GM21576 (cell line): ENCODE results near the gene KSR2.

ENCODE experiments used
- ATAC-seq: cut with Tn5 transposase; IDR thresholded peaks from one replicate; pipeline ENCODE4 v1.9.1; 2021; ENCODE audit warnings: mild to moderate bottlenecking, moderate library complexity; ENCODE audit not compliant: unreplicated experiment

KSR2 gene

DNA sequence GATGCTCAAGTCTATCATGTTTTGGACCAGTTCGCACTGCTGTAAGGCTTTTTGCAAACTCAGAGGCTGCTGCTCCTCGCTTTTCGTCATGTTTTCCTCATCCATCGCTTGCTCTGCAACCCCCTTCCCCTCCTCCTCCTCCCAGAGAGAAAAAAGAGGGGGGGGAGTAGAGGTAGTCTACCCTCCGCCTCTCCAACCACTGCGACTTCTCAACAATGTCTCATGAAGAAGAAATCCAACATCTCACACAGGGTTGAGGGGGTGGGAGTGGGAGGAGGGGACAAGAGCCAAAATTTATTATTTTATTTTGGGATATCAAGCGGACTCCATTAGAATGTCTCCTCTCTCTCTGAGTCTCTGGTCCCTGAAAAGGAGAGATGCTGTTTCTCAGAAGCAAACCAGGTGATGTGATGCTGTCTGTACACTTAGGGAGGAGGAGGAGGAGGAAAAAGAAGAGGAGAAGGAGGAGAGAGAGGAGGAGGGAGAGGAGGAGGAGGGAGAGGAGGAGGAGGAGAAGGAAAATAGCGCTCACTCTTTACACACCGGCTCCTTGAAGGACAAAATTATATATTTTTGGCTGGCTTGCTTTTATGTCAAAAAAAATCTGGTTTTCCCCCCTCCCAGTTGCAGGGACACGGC lies 520 bp downstream of the KSR2 start:
- ATAC-seq, result no peak

DNA sequence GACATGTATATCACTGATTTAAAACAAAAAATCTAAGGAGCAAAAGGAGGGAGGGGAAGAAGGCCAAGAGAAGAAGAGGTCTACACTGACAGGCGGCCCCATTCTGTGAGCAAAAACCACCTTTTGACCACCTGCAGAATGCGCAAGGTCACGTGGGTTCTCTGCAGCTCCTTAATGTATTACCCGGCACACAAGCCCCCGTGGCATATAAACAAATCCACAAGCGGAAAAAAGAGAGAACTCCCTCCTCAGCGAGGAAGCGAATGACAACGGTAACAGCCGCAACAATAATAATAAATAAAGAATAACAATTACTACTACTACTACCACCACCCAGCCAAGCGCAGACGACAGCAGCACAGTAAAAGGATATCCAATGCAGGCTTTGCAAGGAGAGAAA lies 1.3 kb downstream of the KSR2 start:
- no peak for ATAC-seq

DNA sequence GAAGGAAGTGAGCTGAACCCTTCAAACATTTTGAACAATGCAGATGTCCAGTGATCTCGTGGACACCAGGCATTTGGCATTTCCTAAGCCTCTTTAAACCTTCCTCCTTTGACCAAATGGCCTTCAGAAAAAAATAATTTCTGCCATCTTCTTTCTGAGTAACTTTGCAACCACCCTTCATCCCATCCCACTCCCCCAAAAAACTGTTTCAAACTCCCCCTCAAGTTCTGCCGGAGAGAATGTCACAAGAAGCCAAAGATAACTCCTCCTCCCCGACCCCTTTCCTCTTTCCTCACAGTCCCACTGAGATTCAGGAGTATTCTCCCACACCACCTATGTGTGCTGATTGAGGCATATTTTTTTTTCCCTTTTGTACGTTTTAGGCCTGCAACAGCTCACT lies 1.7 kb downstream of the KSR2 start:
- ATAC-seq, result no peak

DNA sequence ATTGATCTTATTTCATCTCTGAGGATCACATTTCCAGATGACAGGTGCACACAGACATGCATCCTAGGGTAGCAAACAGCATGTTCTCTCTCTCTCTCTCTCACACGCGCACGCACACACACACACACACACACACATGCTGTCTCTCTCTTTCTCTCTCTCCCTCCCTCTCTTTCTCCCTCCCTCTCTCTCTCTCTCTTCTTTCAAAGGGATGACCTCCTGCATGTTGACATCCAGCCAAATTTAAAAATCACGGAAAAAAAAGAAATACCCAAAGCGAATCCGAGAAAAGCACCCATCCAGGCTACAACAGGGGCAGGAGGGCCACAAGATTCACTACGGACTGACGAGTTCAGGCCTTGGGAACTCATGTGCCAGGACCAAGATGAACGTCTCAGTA lies 2.3 kb downstream of the KSR2 start:
- no peak for ATAC-seq

DNA sequence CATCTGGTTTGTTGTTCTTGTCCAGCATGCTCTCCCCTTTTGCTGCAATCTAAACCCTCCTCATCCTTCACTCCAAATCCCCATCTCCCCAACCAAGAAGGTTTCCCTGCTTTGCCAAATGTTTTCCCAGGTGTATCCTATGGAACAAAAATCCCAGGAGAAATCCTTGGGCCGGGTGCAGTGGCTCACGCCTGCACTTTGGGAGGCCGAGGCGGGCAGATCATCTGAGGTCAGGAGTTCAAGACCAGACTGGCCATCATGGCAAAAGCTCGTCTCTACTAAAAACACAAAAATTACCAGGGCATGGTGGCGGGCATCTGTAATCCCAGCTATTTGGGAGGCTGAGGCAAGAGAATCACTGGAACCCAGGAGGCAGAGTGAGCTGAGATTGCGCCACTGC lies 5.0 kb downstream of the KSR2 start:
- ATAC-seq, result no peak

DNA sequence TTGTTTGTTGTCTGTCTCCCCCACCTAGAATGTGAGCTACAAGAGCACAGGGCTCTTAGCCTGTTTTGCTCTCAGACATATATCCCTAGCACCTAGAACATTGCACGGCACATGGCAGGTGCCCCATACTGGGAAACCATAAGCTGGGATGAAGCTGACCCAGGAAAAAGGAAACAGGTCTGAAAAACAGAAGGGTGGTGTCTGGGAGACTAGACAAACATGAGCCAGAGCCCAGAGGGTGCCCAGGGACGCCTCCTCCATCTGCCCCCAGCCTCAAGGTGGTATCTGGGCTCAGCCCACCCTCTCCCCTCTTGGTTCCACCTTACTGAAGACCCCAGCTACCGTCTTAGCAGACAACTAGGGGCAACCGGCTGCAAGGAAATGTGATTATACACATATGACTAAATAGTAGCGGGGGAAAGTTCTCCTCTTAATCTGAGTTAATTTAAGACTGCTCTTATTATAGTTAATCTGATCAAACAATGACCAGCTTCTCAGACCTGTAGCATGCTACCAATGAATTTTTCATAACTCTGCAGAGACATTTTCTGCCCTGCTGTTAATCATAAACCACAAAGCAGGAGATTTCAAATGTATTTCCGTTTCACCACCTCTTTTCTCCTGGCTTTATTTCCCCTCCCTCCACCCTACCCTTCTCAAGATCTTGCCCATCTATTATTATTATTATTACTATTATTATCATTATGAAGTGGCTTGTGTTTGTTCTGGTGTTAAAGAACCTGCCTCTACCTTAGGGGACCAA lies 31.9 kb downstream of the KSR2 start:
- no peak for ATAC-seq

- ATAC-seq, result no peak
Measured at GRCh38 chr12:117933545-117933944, 35.2 kb downstream of the KSR2 start.

- no peak for ATAC-seq
Measured at GRCh38 chr12:117926391-117926899, 42.3 kb downstream of the KSR2 start.

- ATAC-seq, result no peak
Measured at GRCh38 chr12:117921929-117922777, 46.6 kb downstream of the KSR2 start.

GRCh38 chr12:117919479-117919878 lies 49.3 kb downstream of the KSR2 start:
- no peak for ATAC-seq

DNA sequence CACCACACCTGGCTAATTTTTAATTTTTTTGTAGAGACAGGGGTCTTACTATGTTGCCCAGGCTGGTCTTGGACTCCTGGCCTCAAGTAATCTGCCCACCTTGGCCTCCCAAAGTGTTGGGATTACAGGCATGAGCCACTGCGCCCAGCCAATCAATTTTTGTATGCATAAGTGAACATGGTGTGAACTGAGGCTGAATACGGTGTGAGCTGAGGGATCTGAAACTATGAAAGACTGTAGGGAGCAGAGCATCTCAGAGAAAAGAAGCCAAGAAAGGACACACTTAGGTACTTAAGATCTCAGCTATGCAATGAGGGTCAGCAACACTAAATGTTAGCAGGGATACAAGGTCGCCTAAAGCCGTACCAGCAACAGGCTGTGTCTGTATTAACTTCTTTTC lies 54.1 kb downstream of the KSR2 start:
- ATAC-seq, result no peak

GRCh38 chr12:117912756-117913155 lies 56.0 kb downstream of the KSR2 start:
- ATAC-seq, result no peak

- no peak for ATAC-seq
Measured at GRCh38 chr12:117908411-117908810, 60.4 kb downstream of the KSR2 start.

GRCh38 chr12:117907108-117907689 lies 61.6 kb downstream of the KSR2 start:
- ATAC-seq, result no peak

GRCh38 chr12:117904051-117904450 lies 64.7 kb downstream of the KSR2 start:
- no peak for ATAC-seq

- no peak for ATAC-seq
Measured at GRCh38 chr12:117903110-117903840, 65.5 kb downstream of the KSR2 start.

DNA sequence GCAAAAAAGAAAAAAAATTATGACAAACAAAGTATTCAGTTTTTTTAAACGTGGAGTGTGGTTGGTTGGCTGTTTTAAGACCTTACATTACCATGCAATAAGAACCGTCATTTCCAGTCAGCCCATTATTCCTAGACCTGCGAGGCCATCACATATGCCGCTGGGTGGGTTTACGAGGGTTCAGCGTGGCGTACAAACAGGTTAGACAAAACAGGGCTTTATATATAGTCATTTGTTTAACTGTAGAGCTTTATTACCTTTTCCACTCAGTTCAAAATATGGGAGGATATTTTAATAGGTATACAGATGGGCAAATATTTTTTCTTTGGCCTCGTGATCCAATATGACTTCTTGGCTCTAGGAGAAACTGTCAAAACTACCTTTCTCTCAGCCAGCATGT lies 67.2 kb downstream of the KSR2 start:
- ATAC-seq, result no peak

- no peak for ATAC-seq
Measured at GRCh38 chr12:117900561-117900960, 68.2 kb downstream of the KSR2 start.

DNA sequence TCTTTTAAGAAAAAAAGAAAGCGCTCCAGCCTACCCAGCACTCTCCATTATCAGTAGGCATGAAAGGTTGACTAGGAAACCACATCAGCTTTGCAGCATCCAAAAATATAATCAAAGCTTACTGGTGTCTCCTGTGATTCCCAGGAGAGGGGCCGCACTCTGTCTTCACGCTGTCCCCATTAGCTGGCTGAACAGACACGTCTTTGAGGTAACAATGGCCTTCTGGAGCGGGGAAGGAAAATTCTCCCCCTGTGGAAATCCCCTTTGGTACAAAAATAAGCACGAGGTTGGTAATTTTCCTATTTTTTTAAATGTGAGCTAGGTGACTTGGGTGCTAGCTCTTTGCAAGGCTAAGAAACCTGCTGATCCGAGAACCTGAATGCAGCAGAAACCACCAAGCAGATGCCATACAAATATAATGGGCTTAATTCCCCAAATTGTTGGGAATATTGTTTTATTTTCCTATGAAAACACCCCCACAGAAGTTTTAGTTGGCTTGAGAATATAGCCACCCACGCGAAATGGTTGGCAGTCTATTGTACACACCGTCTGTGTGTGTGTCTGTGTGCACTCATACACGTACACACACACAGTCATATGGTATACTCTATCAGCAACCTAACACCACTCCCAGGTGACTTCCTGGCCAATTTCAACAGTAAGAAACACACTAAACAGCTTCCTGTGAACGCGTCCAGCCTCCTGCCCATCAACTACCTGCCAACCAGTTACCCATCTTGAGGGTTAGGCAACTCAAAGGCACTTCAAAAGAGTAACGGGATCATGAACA lies 71.2 kb downstream of the KSR2 start:
- no peak for ATAC-seq

DNA sequence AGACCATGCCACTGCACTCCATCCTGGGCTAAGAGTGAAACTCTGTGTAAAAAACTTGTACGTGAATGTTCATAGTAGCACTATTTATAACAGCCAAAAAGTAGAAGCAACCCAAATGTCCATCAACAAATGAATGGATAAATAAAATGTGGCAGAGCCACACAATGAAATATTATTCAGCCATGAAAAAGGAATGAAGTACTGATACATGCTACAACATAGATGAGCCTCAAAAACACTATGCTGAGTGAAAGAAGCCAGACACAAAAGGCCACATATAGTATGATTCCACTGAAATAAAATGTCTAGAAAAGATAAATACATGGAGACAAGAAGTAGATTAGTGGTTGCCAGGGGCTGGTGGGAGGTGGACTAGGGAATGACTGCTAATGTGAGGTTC lies 72.8 kb downstream of the KSR2 start:
- no peak for ATAC-seq
